GM19099 (cell line): ENCODE data around the gene GNG4.

Experiments used
- POLR2A ChIP-seq: IDR thresholded peaks from 3 replicates; pipeline ENCODE4 v1.6.1; 2011; ENCODE audit warnings: low read depth; ENCODE audit not compliant: insufficient read length; ENCODE audit errors: extremely low read depth

GNG4 gene

GRCh38 chr1:235657269-235657668 is 7.7 kb upstream of the GNG4 start:
- no peak for TF ChIP-seq POLR2A

GRCh38 chr1:235652364-235652763 is 2.8 kb upstream of the GNG4 start:
- no peak for TF ChIP-seq POLR2A

DNA sequence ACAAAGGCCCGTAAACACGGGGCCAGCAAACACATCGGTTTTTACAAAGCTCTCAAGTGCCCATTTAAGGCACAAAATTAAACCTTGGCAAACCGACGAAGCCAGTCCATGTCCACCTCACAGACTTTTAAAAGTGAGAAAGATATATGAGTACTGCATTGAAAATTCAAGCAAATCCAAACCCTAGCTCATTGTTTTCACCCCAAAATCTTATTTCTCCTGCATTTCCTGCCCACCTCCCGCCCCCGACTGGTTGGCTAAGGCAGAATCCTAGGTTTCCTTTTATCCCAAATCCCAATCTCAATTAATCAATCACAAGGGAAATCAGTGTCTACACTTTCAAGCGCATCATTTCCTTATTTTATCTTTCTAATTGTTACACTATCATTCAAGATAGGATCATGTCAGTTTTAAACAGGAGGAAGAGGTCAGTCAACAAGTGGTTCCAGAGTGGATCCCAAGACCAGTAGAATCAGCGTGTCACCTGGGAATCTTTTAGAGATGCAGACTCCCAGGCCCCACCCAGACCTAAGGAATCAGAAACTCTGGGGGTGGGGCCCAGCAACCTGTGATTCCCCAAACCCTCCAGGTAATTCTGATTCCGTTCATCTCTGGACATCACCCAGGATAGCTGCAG is 1.7 kb upstream of the GNG4 start:
- TF ChIP-seq POLR2A = no peak

DNA sequence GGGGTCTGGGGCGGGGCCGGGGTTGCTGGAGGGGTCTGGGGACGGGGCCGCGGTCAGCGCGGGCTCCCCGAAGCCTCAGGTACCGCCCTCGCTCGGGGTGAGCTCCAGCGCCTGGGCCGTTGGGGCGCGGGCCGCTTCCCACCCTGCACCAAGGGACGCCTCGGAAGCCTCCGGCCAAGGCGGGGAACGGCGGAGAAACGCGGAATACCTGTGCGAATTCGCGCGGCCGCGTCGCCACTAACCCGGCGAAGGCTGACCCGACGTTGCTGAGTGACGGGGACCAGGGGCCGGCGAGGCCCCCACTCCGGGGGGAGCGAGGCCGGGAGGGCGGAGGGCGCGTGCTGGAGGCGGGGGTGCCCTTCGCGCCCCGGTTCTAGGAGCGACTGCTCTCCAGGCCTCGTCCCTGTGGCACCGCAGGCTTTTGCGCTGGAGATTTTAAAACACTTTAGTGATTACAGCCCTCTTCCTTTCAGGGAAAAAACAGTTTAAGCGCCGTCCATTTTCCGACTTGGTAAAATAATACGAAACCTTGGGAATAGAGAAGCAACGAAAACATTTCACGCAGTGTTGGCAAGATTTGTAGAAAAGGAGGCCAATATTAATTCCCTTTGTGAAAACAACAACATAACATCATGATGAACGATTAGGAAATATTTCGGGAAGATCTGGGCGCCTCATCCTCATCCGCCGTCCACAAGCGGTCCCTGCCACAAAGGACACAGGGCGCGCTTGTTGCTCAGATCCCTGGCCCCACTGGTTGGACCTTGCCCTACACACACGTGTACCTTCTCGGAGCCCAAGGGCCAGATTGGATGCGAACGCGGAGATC is 971 bp upstream of the GNG4 start:
- no peak for TF ChIP-seq POLR2A

- TF ChIP-seq POLR2A = no peak
Observed at GRCh38 chr1:235648954-235649367, 623 bp downstream of the GNG4 start.

GRCh38 chr1:235648407-235648907 is 1.1 kb downstream of the GNG4 start:
- no peak for TF ChIP-seq POLR2A

DNA sequence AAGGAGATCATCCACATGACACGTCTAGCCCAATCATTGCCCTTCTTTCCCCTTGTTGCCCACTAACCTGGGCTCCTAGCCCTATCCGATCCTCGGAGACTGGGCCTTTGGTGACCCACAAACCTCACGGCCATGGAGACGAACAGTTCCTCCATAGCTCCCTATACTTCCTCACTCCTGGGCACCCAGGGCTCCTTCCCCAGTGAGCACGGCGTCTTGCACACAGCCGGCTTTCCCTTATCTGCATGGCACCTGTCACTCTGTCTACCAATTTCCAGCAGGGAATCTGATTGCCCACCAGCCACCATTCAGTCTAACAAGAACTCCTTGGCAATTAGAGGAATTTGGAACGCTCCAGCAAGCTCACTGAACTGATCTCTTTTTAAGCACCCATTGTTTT is 3.1 kb downstream of the GNG4 start:
- no peak for TF ChIP-seq POLR2A

GRCh38 chr1:235644693-235645305 is 4.8 kb downstream of the GNG4 start:
- TF ChIP-seq POLR2A = no peak

- no peak for TF ChIP-seq POLR2A
Observed at GRCh38 chr1:235643837-235644692, 5.5 kb downstream of the GNG4 start.

DNA sequence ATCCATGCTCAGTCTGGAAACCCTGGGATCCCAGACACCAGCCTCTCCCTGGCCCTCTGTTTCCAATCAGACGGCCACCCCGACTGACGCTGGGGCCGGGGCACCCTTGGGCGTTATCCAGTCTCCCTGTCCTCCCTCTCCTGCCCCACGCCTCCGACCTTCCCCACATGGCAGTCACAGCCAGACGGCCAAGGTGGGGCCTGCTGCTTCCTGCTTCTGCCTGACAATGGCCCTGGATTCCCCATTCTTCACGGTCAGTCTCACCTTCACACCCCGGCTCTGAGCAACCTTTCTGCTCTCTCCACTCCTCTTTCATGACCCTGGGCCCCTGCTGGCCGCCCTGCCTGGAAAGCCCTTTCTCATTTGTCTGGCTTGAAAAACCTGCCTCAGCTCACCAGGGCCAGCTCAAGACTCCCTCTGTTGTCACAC is 6.6 kb downstream of the GNG4 start:
- TF ChIP-seq POLR2A = no peak

DNA sequence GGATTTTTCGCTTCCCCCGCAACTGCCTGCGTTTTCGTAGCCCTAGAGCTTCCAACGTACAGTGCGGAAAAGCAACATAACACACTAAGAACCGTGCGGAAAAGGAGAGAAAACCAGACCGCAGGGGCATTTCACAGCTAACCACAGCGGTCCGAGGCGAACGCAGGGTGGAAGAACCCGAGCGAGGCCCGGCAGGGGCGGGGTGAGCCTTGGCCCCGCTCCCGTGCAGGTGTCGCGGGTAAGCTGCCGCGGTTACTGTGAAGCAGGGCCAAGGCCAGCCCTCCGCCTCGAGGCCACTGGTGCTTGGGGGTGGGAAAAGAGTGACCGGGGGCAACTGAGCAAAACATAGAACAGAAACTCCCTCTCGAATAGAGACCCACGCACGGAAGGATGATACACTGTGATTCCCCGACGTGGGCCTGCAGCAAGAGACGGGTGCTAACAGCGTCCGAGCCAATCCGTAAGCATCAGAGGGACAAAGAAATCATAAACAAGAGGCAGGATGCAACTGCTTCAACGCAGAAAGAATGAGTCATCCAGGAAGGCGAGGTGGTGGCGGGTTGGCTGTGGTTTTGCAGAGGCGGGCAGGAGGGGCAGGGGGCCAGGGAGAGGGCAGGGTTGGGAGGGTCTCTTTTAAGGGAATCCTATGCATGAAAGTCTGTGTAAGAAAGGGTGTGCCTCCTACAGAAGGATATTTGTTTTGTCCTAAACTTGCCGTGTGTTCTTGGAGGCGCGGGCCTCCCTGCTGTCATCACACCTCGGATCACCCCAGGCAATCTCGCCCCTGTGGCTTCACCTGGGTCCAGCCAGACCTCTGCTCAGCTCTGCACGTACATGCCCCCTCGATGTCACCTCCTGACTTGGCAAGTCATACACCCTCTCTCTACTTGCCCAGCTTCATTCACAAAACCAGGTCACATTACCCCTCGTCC is 7.3 kb downstream of the GNG4 start:
- TF ChIP-seq POLR2A = no peak

- TF ChIP-seq POLR2A = no peak
Observed at GRCh38 chr1:235640580-235640979, 9.0 kb downstream of the GNG4 start.

DNA sequence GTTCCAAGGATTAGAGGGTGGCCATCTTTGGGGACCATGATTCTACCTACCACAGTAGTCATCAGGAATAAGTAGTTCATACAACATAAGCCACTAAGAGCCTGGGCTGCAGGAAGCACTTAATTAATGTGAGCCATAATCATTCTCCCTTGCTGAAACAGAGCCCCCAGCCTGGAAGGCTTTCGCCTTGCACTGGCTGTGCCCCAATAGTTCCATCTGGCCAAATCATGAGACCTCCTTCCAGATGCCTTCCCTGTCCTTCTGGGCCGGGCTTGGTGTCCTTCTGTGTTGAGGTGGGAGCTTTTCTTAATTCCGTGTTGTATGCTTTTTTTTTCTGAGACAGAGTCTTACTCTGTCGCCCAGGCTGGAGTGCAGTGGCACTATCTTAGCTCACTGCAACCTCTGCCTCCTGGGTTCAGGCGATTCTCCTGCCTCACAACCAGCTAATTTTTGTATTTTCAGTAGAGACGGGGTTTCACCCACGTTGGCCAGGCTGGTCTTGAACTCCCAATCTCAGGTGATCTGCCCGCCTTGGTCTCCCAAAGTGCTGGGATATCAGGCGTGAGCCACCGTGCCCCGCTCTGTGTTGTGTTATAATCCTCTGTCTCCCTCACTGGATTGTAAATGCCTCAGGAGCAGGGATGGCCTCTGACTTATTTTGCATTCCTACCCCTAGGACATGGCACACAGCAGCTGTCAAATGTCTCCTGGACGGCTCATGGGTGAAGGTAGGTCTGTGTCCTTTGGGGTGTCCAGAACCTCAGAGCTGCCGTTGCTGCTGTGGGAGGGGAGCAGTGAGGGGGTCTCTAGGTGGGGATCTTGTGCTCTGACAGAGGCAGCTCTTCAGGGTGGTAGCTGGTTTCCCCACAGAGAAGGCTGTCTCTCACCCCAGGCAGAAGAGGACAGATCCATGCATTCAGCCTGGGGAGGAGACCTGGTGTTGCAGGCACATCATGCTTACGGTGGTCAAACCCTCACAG is 10.1 kb downstream of the GNG4 start:
- no peak for TF ChIP-seq POLR2A
